Measurements from ENCODE around the gene MNX1. TPM values are rescaled to one million over a fixed set of nuclear protein-coding genes. Genes with fewer than 3 reads are reported as not detected.

The MNX1 gene
- total RNA-seq, 4 donors from 2014 or later, result not detected

GRCh38 chr7:157035302-157035701, 24.8 kb upstream of the MNX1 start:
- H3K9me3 ChIP-seq, result peaks cover 0 to 25% (median 2%) of the 10 kb centered on the region in 4 donors
- TF ChIP-seq CTCF (IDR thresholded peaks at IDR 0.05) (no peak), POLR2A (IDR thresholded peaks at IDR 0.05) (no peak), EP300 (IDR thresholded peaks at IDR 0.05) (no peak)
- H3K4me1 ChIP-seq, result no peaks in the 10 kb centered on the region
- peaks cover 0 to 5% of the 10 kb centered on the region in 2 donors for H3K27me3 ChIP-seq
- DNase-seq (ENCODE audit: low spot score in 2 of 2), result no peak
- H3K27ac ChIP-seq, result no peak overlapping the region
- 94 to 98% methylated on average over 8 of the region's 8 CpGs for WGBS, 2 donors
- H3K36me3 ChIP-seq, result no peaks in the 10 kb centered on the region
- H3K4me3 ChIP-seq, result no peak overlapping the region

- Histone ChIP-seq H3K4me1 (no peaks in the 10 kb centered on the region), H3K36me3 (no peaks in the 10 kb centered on the region), H3K9me3 (peaks cover 0 to 25% (median 2%) of the 10 kb centered on the region in 4 donors), H3K4me3 (no peak overlapping the region), H3K27ac (no peak overlapping the region), H3K27me3 (peaks cover 0 to 13% of the 10 kb centered on the region in 2 donors)
- TF ChIP-seq EP300 (IDR thresholded peaks at IDR 0.05) (no peak), CTCF (IDR thresholded peaks at IDR 0.05) (no peak), POLR2A (IDR thresholded peaks at IDR 0.05) (no peak)
- WGBS, 2 donors, result 74 to 75% methylated on average over 23 of the region's 23 CpGs
- DNase-seq (ENCODE audit: low spot score in 2 of 2), result no peak
Measured at GRCh38 chr7:157033483-157034473, 23.3 kb upstream of the MNX1 start.

DNA sequence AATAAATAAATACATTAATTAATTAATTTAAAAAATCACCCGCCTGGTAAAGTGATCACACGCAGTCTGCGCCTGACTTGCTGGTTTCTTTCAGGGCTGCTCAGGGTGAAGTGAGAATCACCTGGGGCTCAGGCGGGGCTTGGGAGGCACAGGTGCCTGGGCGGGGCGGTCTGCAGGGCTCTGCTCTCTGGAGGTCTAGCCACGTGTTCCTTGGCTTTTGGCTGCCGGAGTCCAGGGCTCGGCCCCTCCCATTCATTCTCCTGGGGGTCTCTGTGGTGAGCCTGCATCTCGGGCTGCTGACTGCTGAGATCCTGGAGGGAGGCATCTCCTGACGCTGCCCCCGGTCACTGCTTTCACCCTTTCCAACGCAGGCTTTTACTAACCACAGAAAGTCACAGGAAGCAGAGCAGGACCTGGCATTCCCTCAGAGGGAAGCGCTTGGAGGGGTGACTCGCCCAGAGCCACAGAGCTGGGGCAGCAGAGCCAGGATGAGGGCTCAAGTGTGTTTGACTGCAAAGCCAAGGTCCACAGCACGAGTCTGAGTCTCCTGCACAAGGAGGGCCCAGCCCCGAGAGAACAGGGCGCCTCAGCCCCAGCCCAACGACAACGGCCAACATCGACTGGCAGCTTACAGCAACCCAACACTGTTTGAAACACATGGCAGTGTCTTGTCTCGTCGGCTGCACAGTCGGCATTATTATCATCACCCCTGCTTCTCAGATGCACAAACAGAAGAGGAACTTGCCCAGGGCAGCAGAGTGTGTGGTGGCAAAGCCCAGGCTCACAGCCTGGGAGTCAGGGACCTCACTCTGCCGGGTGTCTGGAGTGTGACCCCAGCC, 22.4 kb upstream of the MNX1 start:
- Histone ChIP-seq H3K9me3 (peaks cover 0 to 25% (median 2%) of the 10 kb centered on the region in 4 donors), H3K27me3 (peaks cover 0 to 18% of the 10 kb centered on the region in 2 donors), H3K4me1 (no peaks in the 10 kb centered on the region), H3K4me3 (no peak overlapping the region), H3K27ac (no peak overlapping the region), H3K36me3 (no peaks in the 10 kb centered on the region)
- DNase-seq (ENCODE audit: low spot score in 2 of 2), result no peak
- WGBS, 2 donors, result 57 to 64% methylated on average over 15 to 22 of the region's 25 CpGs
- TF ChIP-seq EP300 (IDR thresholded peaks at IDR 0.05), result no peak
- TF ChIP-seq CTCF (IDR thresholded peaks at IDR 0.05), result no peak
- TF ChIP-seq POLR2A (IDR thresholded peaks at IDR 0.05), result no peak

DNA sequence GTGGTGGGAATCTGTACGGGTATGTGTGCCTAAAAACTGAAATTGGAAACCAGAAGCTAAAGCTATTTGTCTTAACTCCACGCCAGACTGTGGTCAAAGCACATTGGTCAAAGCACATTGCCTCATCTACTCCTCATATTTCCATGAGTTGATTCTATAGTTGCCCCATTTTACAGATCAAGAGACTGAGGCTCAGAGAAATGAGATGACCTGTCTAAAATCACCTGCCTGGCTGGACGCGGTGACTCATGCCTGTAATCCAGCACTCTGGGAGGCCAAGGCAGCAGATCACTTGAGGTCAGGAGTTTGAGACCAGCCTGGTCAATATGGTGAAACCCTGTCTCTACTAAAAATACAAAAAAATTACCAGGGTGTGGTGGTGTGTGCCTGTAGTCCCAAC, 21.7 kb upstream of the MNX1 start:
- Histone ChIP-seq H3K9me3 (peaks cover 0 to 22% (median 2%) of the 10 kb centered on the region in 4 donors), H3K4me3 (no peak overlapping the region), H3K27me3 (peaks cover 0 to 24% of the 10 kb centered on the region in 2 donors), H3K27ac (no peak overlapping the region), H3K4me1 (no peaks in the 10 kb centered on the region), H3K36me3 (no peaks in the 10 kb centered on the region)
- WGBS, 2 donors, result 81 to 82% methylated on average over 4 of the region's 4 CpGs
- DNase-seq (ENCODE audit: low spot score in 2 of 2), result no peak
- no peak for TF ChIP-seq POLR2A (IDR thresholded peaks at IDR 0.05)
- no peak for TF ChIP-seq EP300 (IDR thresholded peaks at IDR 0.05)
- no peak for TF ChIP-seq CTCF (IDR thresholded peaks at IDR 0.05)

Data from tibial nerve (tissue), 4 donors.